Pancreas (tissue), 10 donors: Measurements from ENCODE around the gene TPH1. TPM values are rescaled to one million over a fixed set of nuclear protein-coding genes. Genes with fewer than 3 reads are reported as not detected.

Experiments
- ATAC-seq, 4 donors: fragments of 200-7000 bp; cut with Tn5 transposase; one replicate each; pipeline versions ENCODE4 v1.8.0 to v1.9.1; 2020; ENCODE audit warnings: mild to moderate bottlenecking in 4 of 4, moderate library complexity in 4 of 4
- DNase-seq, 6 donors: peaks; one replicate each; pipeline ENCODE4 v3.0.0-alpha.2; 2020
- FAIRE-seq: peaks from 2 replicates; lab custom pipeline; 2012; peaks lifted over from hg19 to GRCh38; lab: Jason Lieb, UNC
- H3K27ac ChIP-seq, 4 donors: fragments of 200-600 bp; sonication (generic); 1 replicate in 3 of 4; 2 replicates in 1 of 4; pipeline versions ENCODE4 v1.5.0 to v1.8.0; 2020
- H3K27me3 ChIP-seq, 4 donors: fragments of 200-600 bp; one replicate each; pipeline ENCODE4 v1.8.0; 2021
- H3K36me3 ChIP-seq, 3 donors: fragments of 200-600 bp; sonication (generic) in 1 of 3; one replicate each; pipeline versions ENCODE4 v1.5.0 to v1.8.0; 2020 to 2021
- H3K4me1 ChIP-seq, 3 donors: fragments of 200-600 bp; one replicate each; pipeline ENCODE4 v1.8.0; 2021
- H3K4me3 ChIP-seq, 4 donors: fragments of 200-600 bp; sonication (generic) in 2 of 4; one replicate each; pipeline versions ENCODE4 v1.5.0 to v1.8.0; 2020 to 2021
- H3K9me3 ChIP-seq, 4 donors: fragments of 200-600 bp; one replicate each; pipeline ENCODE4 v1.8.0; 2021
- WGBS, 2 donors: extraction: QIAGEN DNeasy Blood & Tissue Kit; methylation state at CpG; one replicate each; pipeline ENCODE4 v1.1.7; 2013; 5-methylcytosine and 5-hydroxymethylcytosine counted together
- intact Hi-C, 3 donors: fragments of 100-400 bp; cut with DNase I; formaldehyde crosslinking; loops; one replicate each; pipeline versions ENCODE4 v1.11.1 to v1.14.2; 2022
- polyA plus RNA-seq, 2 donors: library from polyadenylated mRNA; stranded (reverse); fragments of 200-250 nt; gene quantifications; one replicate each; pipeline ENCODE4 v1.2.3, GENCODE V29; 2013
- total RNA-seq, 6 donors: library from RNA; stranded (reverse); fragmentation: NEBNext Ultra II Directional in 4 of 6; extraction: Animal tissue kit (Norgen Biotek cat#: 25700) in 4 of 6; gene quantifications; one replicate each; pipeline versions ENCODE4 v1.2.1 to v1.2.4, GENCODE V29; 2021 to 2023
- TF ChIP-seq, protein P1 (sequence below), 4 donors: fragments of 200-600 bp; sonication (generic) in 3 of 4; IDR thresholded peaks; one replicate each; pipeline versions ENCODE4 v1.5.0 to v1.8.0; 2021; ENCODE audit warnings: antibody characterized with exemption in 4 of 4
- donor health status: healthy with polysubstance abuse.
- donor health status: DM: no; HTN: no; CAD: no; lungs with moderate emphysema.
- donor health status: DM: no; HTN: no; CAD: no.
- donor health status: control.
- donor health status: control.
- donor health status: Bipolar disorder and iron deficiency.
- donor health status: DM: yes; HTN: yes; CAD: no.
- donor health status: DM: no; HTN: no; CAD: no.
- donor health status: DM: no; HTN: no; CAD: no.
- donor health status: DM: yes; HTN: yes; CAD: no.

Gene TPH1
- total and polyA plus RNA-seq, 8 donors: 0.03 to 0.47 (median 0.17) TPM

- ATAC-seq: no peak
- H3K4me1 ChIP-seq: no peaks in the 10 kb centered on the region
- no peaks in the 10 kb centered on the region for H3K36me3 ChIP-seq
- H3K9me3 ChIP-seq: no peaks in the 10 kb centered on the region
- H3K27me3 ChIP-seq: no peaks in the 10 kb centered on the region
- TF ChIP-seq, protein P1, sequence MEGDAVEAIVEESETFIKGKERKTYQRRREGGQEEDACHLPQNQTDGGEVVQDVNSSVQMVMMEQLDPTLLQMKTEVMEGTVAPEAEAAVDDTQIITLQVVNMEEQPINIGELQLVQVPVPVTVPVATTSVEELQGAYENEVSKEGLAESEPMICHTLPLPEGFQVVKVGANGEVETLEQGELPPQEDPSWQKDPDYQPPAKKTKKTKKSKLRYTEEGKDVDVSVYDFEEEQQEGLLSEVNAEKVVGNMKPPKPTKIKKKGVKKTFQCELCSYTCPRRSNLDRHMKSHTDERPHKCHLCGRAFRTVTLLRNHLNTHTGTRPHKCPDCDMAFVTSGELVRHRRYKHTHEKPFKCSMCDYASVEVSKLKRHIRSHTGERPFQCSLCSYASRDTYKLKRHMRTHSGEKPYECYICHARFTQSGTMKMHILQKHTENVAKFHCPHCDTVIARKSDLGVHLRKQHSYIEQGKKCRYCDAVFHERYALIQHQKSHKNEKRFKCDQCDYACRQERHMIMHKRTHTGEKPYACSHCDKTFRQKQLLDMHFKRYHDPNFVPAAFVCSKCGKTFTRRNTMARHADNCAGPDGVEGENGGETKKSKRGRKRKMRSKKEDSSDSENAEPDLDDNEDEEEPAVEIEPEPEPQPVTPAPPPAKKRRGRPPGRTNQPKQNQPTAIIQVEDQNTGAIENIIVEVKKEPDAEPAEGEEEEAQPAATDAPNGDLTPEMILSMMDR (IDR thresholded peaks at IDR 0.05): no peak
- intact Hi-C loops: no loop called here
- no peak overlapping the region for H3K4me3 ChIP-seq
- no peak for FAIRE-seq
- no peak for DNase-seq
- H3K27ac ChIP-seq: no peak overlapping the region
- WGBS, 2 donors: 78 to 83% methylated on average over 2 of the region's 2 CpGs
Measured at GRCh38 chr11:18081551-18081950, 35.5 kb upstream of the TPH1 start.

- no peak for DNase-seq
- Histone ChIP-seq H3K4me1 (no peaks in the 10 kb centered on the region), H3K4me3 (no peak overlapping the region), H3K9me3 (no peaks in the 10 kb centered on the region), H3K27ac (no peak overlapping the region), H3K27me3 (no peaks in the 10 kb centered on the region), H3K36me3 (no peaks in the 10 kb centered on the region)
- FAIRE-seq: no peak
- ATAC-seq: no peak
- TF ChIP-seq, protein P1 (IDR thresholded peaks at IDR 0.05): no peak
- 67 to 82% methylated on average over 4 of the region's 4 CpGs for WGBS, 2 donors
- intact Hi-C loops: no loop called here
Measured at GRCh38 chr11:18080451-18080850, 34.4 kb upstream of the TPH1 start.

GRCh38 chr11:18078909-18079308 is 32.8 kb upstream of the TPH1 start:
- 69 to 83% methylated on average over 2 of the region's 2 CpGs for WGBS, 2 donors
- FAIRE-seq: no peak

DNA sequence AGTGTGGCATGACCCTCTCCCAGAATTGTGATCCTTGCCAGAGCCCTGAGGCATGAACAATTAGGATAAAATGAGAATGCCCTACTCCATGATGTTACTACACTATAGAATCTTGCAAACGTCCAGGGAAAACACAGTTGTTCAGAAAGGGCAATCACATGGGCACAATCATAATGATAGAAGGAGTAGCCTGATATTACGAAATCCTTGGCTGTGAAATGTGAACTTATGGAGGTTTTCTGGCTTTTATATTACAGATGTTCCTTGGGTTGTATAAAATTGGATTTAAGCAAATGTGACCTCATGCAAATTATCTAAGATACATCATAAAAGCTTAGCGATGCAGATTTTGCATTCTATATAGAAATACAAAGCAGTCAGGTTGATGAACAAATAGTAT is 29.4 kb upstream of the TPH1 start:
- no peak overlapping the region for H3K27ac ChIP-seq
- WGBS, 2 donors: 86 to 91% methylated on average over 3 of the region's 3 CpGs
- H3K4me3 ChIP-seq: no peak overlapping the region
- TF ChIP-seq, protein P1 (IDR thresholded peaks at IDR 0.05): no peak
- no peaks in the 10 kb centered on the region for H3K4me1 ChIP-seq
- ATAC-seq (no peak), DNase-seq (no peak), FAIRE-seq (no peak)
- intact Hi-C loops: no loop called here
- H3K36me3 ChIP-seq: no peaks in the 10 kb centered on the region
- H3K9me3 ChIP-seq: no peaks in the 10 kb centered on the region
- no peaks in the 10 kb centered on the region for H3K27me3 ChIP-seq

More at GRCh38 chr11:18078909-18079308, 32.8 kb upstream of the TPH1 start:
- H3K4me1 ChIP-seq: no peaks in the 10 kb centered on the region
- intact Hi-C loops: no loop called here
- ATAC-seq (no peak), DNase-seq (no peak)
- H3K9me3 ChIP-seq: no peaks in the 10 kb centered on the region
- TF ChIP-seq, protein P1 (IDR thresholded peaks at IDR 0.05): no peak
- H3K27me3 ChIP-seq: no peaks in the 10 kb centered on the region
- H3K36me3 ChIP-seq: no peaks in the 10 kb centered on the region
- H3K4me3 ChIP-seq: no peak overlapping the region
- no peak overlapping the region for H3K27ac ChIP-seq

DNA sequence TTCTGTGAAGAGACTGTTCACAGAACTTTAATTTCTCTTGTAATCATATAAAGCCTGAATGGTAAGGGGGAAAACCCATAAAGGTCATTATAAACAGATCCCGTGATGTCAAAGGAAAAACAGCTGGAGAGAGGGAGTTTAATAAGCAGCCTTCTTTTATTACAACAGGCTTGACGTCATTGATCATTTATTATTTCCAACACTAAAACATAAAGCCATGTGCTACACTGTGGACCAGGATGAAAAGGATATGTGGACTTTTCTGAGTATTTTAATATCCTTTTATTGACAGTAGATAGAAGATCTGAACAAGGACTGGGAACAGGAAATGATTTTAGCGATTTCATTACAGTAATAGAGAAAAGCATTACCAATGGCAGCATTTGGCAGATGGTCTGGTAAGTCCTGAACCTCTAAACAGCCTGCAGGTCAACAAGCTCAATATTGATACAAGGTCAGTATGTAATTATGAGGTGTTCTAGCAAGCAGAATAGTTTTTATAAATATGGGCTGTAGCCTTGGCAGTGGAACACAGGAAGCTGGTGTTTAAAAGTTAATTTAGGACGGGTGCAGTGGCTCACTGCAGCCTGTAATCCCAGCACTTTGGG is 25.1 kb upstream of the TPH1 start:
- intact Hi-C loops: no loop called here
- DNase-seq (no peak), FAIRE-seq (no peak)

More for the DNA sequence above, 25.1 kb upstream of the TPH1 start:
- H3K27ac ChIP-seq: no peak overlapping the region
- no peaks in the 10 kb centered on the region for H3K36me3 ChIP-seq
- 86 to 91% methylated on average over 4 of the region's 4 CpGs for WGBS, 2 donors
- TF ChIP-seq, protein P1 (IDR thresholded peaks at IDR 0.05): no peak
- ATAC-seq: peak in 2 of 4 donors; percentile 65 to 81
- no peak overlapping the region for H3K4me3 ChIP-seq
- no peaks in the 10 kb centered on the region for H3K4me1 ChIP-seq
- no peaks in the 10 kb centered on the region for H3K27me3 ChIP-seq
- H3K9me3 ChIP-seq: no peaks in the 10 kb centered on the region
